Midbrain (tissue), 1 donor: ENCODE measurements around the gene GIMD1.
A peak's percentile ranks its signal among the peaks of the same experiment; 100 is the strongest.
"Not testable (repeated sequence)": the region's sequence is repeated elsewhere in the genome, so short reads cannot be mapped to it uniquely, and the experiment has no call there.

Experiments used
- DNase-seq: peaks from one replicate; lab custom pipeline; 2025; lab: John Stamatoyannopoulos, UW

Gene GIMD1

DNA sequence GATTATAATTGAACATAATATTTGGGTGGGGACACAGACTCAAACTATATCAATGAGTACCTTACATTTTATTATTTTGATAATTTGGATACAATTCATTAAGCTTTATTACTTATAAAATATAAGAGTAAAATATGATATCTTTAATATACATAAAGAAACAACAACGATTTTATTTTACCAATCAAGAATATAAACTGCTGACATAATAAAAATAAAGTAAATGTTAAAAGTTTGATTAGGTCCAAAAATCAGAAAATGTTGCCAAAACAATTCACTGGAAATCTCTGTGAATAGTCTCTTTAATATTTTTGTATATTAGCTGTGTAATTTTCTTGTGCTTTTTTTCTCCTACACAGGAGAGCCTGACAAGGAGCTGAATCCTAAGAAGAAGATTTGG is 21.4 kb downstream of the GIMD1 start:
- no peak for DNase-seq

DNA sequence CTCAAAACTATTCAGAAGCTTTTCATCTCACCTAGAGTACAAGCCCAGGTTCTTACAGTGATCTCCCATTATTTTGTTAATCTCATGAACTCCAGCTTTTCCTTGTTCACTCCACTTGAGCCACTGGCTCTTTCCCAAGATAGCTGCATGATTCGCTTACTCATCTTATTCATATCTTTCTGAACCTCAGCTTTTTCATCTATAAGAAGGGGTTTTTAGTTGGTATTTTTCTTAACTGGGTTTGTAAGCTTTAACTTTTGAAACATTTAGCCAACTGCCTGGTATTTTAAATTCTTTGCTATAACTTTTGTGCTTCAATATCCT is 24.0 kb downstream of the GIMD1 start:
- DNase-seq: no peak

GRCh38 chr4:106343865-106344646 is 24.5 kb downstream of the GIMD1 start:
- DNase-seq: no peak

DNA sequence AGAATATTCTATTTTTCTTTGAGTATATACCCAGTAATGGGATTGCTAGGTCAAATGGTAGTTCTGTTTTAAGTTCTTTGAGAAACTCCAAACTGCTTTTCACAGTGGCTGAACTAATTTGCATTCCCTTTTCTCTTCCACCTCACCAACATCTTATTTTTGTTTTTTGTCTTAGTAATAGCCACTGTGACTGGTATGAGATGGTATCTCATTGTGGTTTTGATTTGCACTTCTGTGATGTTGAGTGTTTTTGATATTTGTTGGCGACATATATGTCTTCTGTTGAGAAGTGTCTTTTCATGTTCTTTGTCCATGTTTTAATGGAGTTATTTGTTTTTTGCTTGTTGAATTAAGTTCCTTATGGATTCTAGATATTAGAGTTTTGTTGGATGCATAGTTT is 27.8 kb downstream of the GIMD1 start:
- DNase-seq: no peak

- no peak for DNase-seq
These were observed 29.1 kb downstream of the GIMD1 start for GRCh38 chr4:106339431-106339830.

DNA sequence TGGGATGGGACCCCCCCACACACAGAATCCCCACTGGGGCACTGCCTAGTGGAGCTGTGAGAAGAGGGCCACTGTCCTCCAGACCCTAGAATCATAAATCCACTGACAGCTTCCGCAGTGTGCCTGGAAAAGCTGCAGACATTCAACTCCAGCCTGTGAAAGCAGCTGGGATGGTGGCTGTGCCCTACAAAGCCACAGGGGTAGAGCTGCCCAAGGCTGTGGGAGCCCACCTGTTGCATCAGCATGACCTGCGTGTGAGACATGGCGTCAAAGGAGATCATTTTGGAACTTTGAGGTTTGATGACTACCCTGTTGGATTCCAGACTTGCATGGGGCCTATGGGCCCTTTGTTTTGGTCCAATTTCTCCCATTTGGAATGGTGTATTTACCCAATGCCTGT is 29.9 kb downstream of the GIMD1 start:
- DNase-seq: no peak

DNA sequence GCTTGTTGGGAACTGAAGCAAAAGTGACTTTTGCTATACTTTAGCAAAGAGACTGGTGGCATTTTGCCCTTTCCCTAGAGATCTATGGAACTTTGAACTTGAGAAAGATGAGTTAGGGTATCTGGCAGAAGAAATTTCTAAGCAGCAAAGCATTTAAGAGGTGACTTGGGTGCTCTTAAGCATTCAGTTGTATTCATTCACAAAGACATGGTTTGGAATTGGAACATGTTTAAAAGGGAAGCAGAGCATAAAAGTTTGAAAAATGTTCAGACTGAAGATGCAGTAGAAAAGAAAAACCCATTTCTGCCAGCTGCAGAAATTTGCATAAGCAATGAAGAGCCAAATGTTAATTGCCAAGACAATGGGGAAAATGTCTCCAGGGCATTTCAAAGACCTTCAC is 30.7 kb downstream of the GIMD1 start:
- DNase-seq: no peak

DNA sequence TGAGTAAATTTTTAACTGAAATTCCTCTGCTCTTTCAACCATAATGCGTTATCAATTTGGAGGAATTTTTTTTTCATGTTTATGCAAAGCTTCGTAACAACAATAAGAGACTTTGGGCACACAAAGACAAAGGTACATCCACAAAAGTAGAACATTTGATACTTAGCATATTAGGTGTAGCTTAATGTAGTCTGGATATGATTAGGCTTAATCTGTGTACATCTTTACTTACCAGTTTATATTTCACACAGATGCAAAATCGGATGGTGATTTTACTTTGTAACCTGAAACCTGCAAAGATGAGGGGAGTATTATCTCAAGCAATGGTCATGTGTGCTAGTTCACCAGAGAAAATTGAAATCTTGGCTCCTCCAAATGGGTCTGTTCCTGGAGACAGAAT is 32.0 kb downstream of the GIMD1 start:
- DNase-seq: no peak

- no peak for DNase-seq
These were observed 33.7 kb downstream of the GIMD1 start for GRCh38 chr4:106334741-106335470.

DNA sequence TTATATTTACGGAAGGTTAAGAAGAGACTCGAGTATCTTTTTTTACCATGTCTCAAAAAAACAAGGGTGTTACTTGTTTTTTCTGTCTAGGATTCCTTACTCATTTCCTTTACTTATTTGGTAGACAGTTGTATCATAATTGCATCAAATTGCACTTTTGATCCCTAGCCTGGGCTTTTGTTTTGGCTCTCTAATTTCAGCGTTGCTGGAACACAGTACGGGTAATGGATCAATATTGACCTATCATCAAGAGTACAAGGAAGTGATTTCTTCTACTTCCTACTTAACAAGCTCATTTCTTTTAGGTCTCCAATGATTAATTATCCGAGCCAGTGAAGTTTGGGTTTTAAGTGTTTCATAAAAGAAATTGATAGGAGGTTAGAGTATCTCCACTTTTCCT is 35.4 kb downstream of the GIMD1 start:
- DNase-seq: no peak

- peak; percentile 26 for DNase-seq
These were observed 39.4 kb downstream of the GIMD1 start for GRCh38 chr4:106329041-106329618.

DNA sequence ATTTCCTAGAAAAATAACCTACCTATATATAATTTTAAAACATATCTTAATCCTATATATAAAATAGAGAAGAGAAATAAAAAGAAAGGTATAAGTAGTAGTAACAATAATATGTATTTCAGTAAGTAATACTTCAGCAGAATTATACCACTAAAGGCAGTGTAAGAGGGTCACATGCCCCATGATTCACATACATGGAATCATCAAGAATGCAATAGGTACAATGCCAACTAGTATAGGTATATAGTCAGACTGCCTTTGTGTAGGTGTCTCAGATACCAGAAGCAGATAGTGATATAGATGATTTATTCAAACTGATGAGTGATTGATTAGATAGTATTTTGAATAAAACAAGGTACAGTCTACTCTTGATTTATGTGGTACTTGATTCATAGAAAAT is 42.8 kb downstream of the GIMD1 start:
- no peak for DNase-seq

DNA sequence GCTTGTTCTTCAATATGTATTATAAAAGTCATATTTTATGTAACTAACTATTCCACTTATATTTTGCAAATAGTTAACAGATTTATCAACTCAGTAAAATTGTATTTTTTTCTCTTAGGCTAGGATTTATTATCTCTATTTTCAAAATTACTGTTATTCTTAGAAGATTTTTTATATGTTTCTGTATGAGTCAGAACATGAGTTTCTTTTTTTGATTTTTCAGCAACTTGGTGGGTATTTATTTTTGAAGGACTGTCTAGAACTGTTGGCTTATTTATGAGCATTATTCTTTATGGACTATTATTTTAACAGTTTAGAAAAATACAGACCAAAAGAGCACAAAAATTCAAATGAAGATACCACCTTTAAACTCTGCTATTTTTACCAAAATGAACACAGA is 45.5 kb downstream of the GIMD1 start:
- DNase-seq: no peak

DNA sequence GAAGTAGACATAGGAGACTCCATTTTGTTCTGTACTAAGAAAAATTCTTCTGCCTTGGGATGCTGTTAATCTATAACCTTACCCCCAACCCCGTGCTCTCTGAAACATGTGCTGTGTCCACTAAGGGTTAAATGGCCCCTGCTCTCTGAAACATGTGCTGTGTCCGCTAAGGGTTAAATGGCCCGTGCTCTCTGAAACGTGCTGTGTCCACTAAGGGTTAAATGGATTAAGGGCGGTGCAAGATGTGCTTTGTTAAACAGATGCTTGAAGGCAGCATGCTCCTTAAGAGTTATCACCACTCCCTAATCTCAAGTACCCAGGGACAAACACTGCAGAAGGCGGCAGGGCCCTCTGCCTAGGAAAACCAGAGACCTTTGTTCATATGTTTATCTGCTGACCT is 46.8 kb downstream of the GIMD1 start:
- not testable (repeated sequence) for DNase-seq

DNA sequence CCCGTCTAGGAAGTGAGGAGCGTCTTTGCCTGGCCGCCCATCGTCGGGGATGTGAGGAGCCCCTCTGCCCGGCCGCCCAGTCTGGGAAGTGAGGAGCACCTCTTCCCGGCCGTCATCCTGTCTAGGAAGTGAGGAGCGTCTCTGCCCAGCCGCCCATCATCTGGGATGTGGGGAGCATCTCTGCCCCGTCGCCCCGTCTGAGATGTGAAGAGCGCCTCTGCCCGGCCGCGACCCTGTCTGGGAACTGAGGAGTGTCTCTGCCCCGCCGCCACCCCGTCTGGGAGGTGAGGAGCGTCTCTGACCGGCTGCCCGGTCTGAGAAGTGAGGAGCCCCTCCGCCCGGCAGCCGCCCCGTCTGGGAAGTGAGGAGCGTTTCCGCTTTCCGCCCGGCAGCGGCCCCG is 47.4 kb downstream of the GIMD1 start:
- DNase-seq: not testable (repeated sequence)

DNA sequence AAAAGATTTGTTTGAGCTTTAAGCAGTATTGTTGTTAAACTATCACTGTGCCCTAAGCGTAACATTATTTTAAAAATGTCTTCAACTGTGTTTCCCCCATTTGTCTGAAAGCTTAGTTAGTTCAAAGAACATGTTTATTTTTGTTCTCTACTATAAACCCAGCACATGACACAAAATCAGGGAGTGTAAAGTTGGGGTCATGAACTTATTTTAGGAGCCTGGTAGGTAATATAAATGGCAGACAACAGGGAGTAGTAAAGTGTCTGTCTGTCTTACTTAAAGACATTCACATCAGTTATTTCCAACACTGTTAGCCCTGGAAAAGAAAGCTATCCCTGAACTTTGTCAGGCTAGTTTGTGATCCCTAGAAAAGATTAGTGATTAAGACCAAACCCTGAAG is 48.3 kb downstream of the GIMD1 start:
- DNase-seq: no peak

- DNase-seq: no peak
These were observed 50.1 kb downstream of the GIMD1 start for GRCh38 chr4:106318511-106318910.

DNA sequence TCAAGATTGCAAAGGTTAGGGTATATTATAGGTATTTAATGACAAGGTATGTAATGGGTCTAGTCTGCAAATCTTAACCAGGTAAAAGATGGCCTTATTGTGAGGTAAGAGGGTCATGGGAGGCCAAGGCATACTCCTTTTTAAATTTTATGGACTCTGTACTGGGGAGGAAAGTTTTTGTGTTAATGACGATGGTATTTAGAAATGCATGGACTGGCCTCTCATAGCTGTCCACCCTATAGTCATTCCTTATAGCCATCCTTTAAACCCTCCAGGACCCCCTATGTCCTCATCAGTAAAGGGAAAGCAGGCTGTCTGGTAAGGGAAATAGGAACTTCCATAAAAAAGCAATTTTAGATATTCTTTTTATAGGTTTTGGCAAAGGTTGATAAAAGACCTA is 50.8 kb downstream of the GIMD1 start:
- DNase-seq: no peak

DNA sequence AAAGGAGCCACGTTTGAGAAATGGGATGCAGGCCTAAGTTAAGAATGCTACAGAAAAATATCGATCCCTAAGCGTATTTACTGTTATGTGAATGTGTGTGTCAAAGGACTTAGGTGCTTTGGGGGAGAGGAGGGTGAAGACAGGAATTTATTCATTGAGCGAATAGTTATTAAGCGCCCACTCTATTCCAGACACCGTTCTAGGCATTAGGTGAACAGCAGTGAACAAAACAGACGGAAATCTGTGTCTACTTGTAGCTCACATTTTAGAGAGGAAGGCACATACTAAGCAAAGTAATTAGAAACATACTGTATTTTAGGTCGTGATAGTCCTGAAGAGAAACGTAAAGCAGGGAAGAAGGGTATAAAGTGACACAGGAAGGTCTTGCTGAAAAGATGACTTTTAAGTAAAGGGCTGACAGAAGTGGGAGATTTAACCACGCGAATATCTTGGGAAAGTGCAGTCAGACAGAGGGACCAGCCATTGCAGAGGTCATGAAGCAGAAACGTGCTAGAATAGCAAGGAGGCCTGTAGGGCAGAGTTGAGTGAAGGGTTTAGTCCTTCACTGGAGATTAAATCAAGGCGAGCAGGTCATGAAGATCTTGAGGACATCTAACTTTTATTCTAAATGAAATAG is 51.7 kb downstream of the GIMD1 start:
- DNase-seq: no peak

- DNase-seq: peak; percentile 91
These were observed 52.4 kb downstream of the GIMD1 start, which contains the start of the genes AIMP1 and TBCK for GRCh38 chr4:106315968-106316772. AIMP1 (plus strand) TSS chr4:106316550; CDS start chr4:106325010, 8,460 bp downstream. TBCK (minus strand) TSS chr4:106316209; CDS start chr4:106308960, 7,249 bp downstream.

DNA sequence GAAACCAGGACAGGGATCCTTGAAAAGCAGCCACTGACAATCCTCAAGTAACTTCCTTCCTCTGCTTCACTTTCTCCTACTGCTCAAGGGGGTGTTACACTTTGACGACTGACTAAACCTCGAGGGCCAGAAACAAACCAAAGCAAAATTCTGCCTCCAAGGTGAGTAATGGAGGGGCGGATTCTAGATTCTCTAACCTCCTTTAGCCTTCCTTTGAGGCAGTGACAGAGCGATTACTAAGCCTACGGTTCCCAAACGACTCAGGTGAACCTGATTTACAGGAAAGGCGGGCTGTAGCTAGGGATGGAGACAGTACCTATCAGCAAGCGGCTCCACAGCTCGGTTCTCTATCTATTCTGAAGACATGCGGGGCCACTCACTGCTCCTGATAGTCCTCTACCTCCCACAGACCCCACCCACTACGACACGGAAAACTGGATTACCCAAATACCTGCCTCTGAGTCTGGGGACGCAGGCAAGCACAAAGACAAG is 53.1 kb downstream of the GIMD1 start:
- peak; percentile 53 for DNase-seq

GRCh38 chr4:106314960-106315359 is 53.6 kb downstream of the GIMD1 start:
- DNase-seq: no peak
